A673 (cell line): ENCODE results near the gene HGFAC. TPM values are rescaled to one million over a fixed set of nuclear protein-coding genes. Genes with fewer than 3 reads are reported as not detected.

Source experiments
- BruUV-seq: library from RNA; stranded (reverse); fragments of 400-500 nt; replicated peaks from 2 replicates; lab custom pipeline; 2021; lab: Mats Ljungman, UMichigan
- CTCF ChIA-PET: fragments of 300-600 bp; sonication (Branson Sonifier 250); formaldehyde crosslinking; loops from one replicate; lab custom pipeline; 2022; ENCODE audit warnings: antibody characterized with exemption; lab: Charles Lee
- POLR2A ChIA-PET: fragments of 300-600 bp; sonication (Branson Sonifier 250); formaldehyde crosslinking; loops from one replicate; lab custom pipeline; 2022; ENCODE audit warnings: antibody characterized with exemption; ENCODE audit not compliant: low non-redundant PET; lab: Charles Lee
- DNase-seq: peaks from one replicate; pipeline ENCODE4 v3.0.0-alpha.2; 2015; ENCODE audit warnings: low spot score
- H3K27ac ChIP-seq: fragments of 200-600 bp; sonication (generic); 2 replicates; pipeline ENCODE4 v1.5.1; 2016; ENCODE audit warnings: mixed run types, low read depth, mild to moderate bottlenecking, mixed read lengths, antibody characterized with exemption, low read length; ENCODE audit not compliant: poor library complexity, severe bottlenecking
- H3K27me3 ChIP-seq: fragments of 200-600 bp; sonication (generic); replicated peaks from 2 replicates; pipeline ENCODE4 v1.6.1; 2017; ENCODE audit warnings: mixed run types, low read depth, mild to moderate bottlenecking, mixed read lengths, antibody characterized with exemption, low read length; ENCODE audit not compliant: insufficient read depth, poor library complexity
- H3K36me3 ChIP-seq: fragments of 200-600 bp; sonication (generic); 2 replicates; pipeline ENCODE4 v1.6.1; 2016; ENCODE audit warnings: mixed run types, mild to moderate bottlenecking, mixed read lengths, antibody characterized with exemption, low read length; ENCODE audit not compliant: insufficient read depth, poor library complexity, severe bottlenecking
- H3K4me1 ChIP-seq: fragments of 200-600 bp; sonication (generic); 2 replicates; pipeline ENCODE4 v1.6.1; 2017; ENCODE audit warnings: mixed run types, mild to moderate bottlenecking, mixed read lengths, antibody characterized with exemption, low read length; ENCODE audit not compliant: insufficient read depth, poor library complexity, severe bottlenecking
- H3K4me3 ChIP-seq: fragments of 200-600 bp; sonication (generic); 2 replicates; pipeline ENCODE4 v1.5.1; 2016; ENCODE audit warnings: low read depth, mixed run types, mild to moderate bottlenecking, mixed read lengths, low read length; ENCODE audit not compliant: poor library complexity, severe bottlenecking
- H3K9me3 ChIP-seq: fragments of 200-600 bp; sonication (generic); 2 replicates; pipeline ENCODE4 v1.6.1; 2016; ENCODE audit warnings: mixed run types, low read depth, mild to moderate bottlenecking, mixed read lengths, antibody characterized with exemption, low read length; ENCODE audit not compliant: poor library complexity, severe bottlenecking
- EZH2 ChIP-seq: fragments of 200-600 bp; sonication (generic); IDR thresholded peaks from 2 replicates; pipeline ENCODE4 v1.6.1; 2017; ENCODE audit warnings: borderline replicate concordance, low read depth, mild to moderate bottlenecking, mixed read lengths, antibody characterized with exemption, low read length; ENCODE audit not compliant: poor library complexity, severe bottlenecking
- intact Hi-C: fragments of 100-400 bp; cut with micrococcal nuclease; formaldehyde crosslinking; loops from one replicate; pipeline ENCODE4 v1.10.0; 2022; ENCODE audit not compliant: unreplicated experiment
- total RNA-seq: library from RNA; stranded (reverse); gene quantifications from 2 replicates; pipeline ENCODE4 v1.2.3, GENCODE V29; 2021
- TF ChIP-seq, protein P1 (sequence below): fragments of 300-800, 200-600 bp; sonication (generic); conservative IDR thresholded peaks from 2 replicates; pipeline ENCODE4 v1.5.1; 2017; ENCODE audit warnings: low read depth, mild to moderate bottlenecking, antibody characterized with exemption, low read length, moderate library complexity, mixed read lengths

Gene HGFAC
- total RNA-seq, 1 experiment from 2014 or later, result 4.8 TPM

GRCh38 chr4:3434881-3435685 lies 6.7 kb upstream of the HGFAC start:
- DNase-seq, result no peak

DNA sequence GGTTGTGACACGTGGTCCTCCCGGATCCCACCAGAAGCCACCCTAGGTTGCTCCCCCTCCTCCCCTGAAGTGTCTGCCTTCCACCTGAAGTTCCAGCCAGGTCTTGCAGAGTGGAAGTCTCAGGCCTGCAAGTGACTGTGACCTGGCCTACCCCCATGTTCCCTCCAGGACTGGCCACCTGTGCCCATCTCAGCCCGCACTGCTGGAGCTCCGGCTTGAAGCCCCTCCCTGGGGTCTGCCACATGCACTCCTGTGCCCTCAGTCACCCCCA lies 6.1 kb upstream of the HGFAC start:
- H3K27ac ChIP-seq, result no peak overlapping the region
- H3K27me3 ChIP-seq, result no peaks in the 10 kb centered on the region
- H3K4me3 ChIP-seq, result no peak overlapping the region
- peaks cover 5% of the 10 kb centered on the region for H3K4me1 ChIP-seq
- no TSS peak for BruUV-seq
- POLR2A ChIA-PET, result no interaction called here
- CTCF ChIA-PET, result no interaction called here
- intact Hi-C loops, result no loop called here
- no peaks in the 10 kb centered on the region for H3K9me3 ChIP-seq
- H3K36me3 ChIP-seq, result no peaks in the 10 kb centered on the region
- TF ChIP-seq, protein P1, sequence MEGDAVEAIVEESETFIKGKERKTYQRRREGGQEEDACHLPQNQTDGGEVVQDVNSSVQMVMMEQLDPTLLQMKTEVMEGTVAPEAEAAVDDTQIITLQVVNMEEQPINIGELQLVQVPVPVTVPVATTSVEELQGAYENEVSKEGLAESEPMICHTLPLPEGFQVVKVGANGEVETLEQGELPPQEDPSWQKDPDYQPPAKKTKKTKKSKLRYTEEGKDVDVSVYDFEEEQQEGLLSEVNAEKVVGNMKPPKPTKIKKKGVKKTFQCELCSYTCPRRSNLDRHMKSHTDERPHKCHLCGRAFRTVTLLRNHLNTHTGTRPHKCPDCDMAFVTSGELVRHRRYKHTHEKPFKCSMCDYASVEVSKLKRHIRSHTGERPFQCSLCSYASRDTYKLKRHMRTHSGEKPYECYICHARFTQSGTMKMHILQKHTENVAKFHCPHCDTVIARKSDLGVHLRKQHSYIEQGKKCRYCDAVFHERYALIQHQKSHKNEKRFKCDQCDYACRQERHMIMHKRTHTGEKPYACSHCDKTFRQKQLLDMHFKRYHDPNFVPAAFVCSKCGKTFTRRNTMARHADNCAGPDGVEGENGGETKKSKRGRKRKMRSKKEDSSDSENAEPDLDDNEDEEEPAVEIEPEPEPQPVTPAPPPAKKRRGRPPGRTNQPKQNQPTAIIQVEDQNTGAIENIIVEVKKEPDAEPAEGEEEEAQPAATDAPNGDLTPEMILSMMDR, result no peak
- no peak for DNase-seq

More at GRCh38 chr4:3434881-3435685, 6.7 kb upstream of the HGFAC start:
- H3K27me3 ChIP-seq, result no peaks in the 10 kb centered on the region
- POLR2A ChIA-PET, result no interaction called here
- no peaks in the 10 kb centered on the region for H3K36me3 ChIP-seq
- intact Hi-C loops, result no loop called here
- no peak overlapping the region for H3K27ac ChIP-seq
- BruUV-seq, result no TSS peak
- TF ChIP-seq EZH2, result no peak
- TF ChIP-seq, protein P1, result no peak
- CTCF ChIA-PET, result no interaction called here
- no peaks in the 10 kb centered on the region for H3K9me3 ChIP-seq
- no peak overlapping the region for H3K4me3 ChIP-seq
- peaks cover 5% of the 10 kb centered on the region for H3K4me1 ChIP-seq

- Histone ChIP-seq H3K36me3 (no peaks in the 10 kb centered on the region), H3K9me3 (no peaks in the 10 kb centered on the region), H3K4me3 (no peak overlapping the region), H3K27me3 (no peaks in the 10 kb centered on the region), H3K4me1 (peaks cover 5% of the 10 kb centered on the region), H3K27ac (peak overlapping the region; percentile 16)
- ChIA-PET POLR2A (no interaction called here), CTCF (no interaction called here)
- intact Hi-C loops, result no loop called here
- BruUV-seq, result no TSS peak
- DNase-seq, result no peak
- TF ChIP-seq, protein P1, result no peak
- no peak for TF ChIP-seq EZH2
Measured at GRCh38 chr4:3436048-3436797, 5.5 kb upstream of the HGFAC start.
